Mesodermal cell (in vitro differentiated cells): ENCODE results near the gene EHBP1.
A peak's percentile ranks its signal among the peaks of the same experiment; 100 is the strongest.
"Not testable (repeated sequence)": the region's sequence is repeated elsewhere in the genome, so short reads cannot be mapped to it uniquely, and the experiment has no call there.

Source experiments
- H3K27ac ChIP-seq: 2 replicates; pipeline ENCODE4 v1.7.0; 2013; ENCODE audit warnings: mild to moderate bottlenecking, low read depth, low read length, moderate library complexity; ENCODE audit not compliant: severe bottlenecking
- H3K36me3 ChIP-seq: 2 replicates; pipeline ENCODE4 v1.7.1; 2013; ENCODE audit warnings: mild to moderate bottlenecking, low read length, moderate library complexity; ENCODE audit not compliant: control insufficient read depth, insufficient read depth
- H3K4me1 ChIP-seq: one replicate; pipeline ENCODE4 v1.7.1; 2013; ENCODE audit warnings: mild to moderate bottlenecking, low read length; ENCODE audit not compliant: insufficient read depth, control insufficient read depth, poor library complexity, severe bottlenecking
- H3K4me3 ChIP-seq: 2 replicates; pipeline ENCODE4 v1.7.0; 2013; ENCODE audit warnings: low read length, control low read depth, mild to moderate bottlenecking; ENCODE audit not compliant: insufficient read depth, poor library complexity, severe bottlenecking; ENCODE audit errors: extremely low read depth
- H3K9me3 ChIP-seq: 2 replicates; pipeline ENCODE4 v1.7.1; 2013; ENCODE audit warnings: mild to moderate bottlenecking, low read length, moderate library complexity; ENCODE audit not compliant: control insufficient read depth
- WGBS, 2 experiments: methylation state at CpG; one replicate each; pipeline ENCODE4 v1.1.5; 2013; ENCODE audit warnings: missing lambda C conversion rate in 2 of 2; ENCODE audit not compliant: insufficient coverage in 2 of 2; 5-methylcytosine and 5-hydroxymethylcytosine counted together

Gene EHBP1

GRCh38 chr2:62704654-62705006 lies 883 bp upstream of the EHBP1 start:
- Histone ChIP-seq H3K9me3 (no peaks in the 10 kb centered on the region), H3K4me1 (peaks cover 2% of the 10 kb centered on the region), H3K36me3 (peaks cover 15% of the 10 kb centered on the region), H3K4me3 (peak overlapping the region; percentile 54), H3K27ac (peak overlapping the region; percentile 31)
- WGBS, 2 experiments, result 14% methylated on average over 2 of the region's 2 CpGs; no CpG with 5 or more reads in 1 of the 2 experiments

- H3K9me3 ChIP-seq, result no peaks in the 10 kb centered on the region
- peak overlapping the region; percentile 58 for H3K4me3 ChIP-seq
- peaks cover 2% of the 10 kb centered on the region for H3K4me1 ChIP-seq
- peaks cover 23% of the 10 kb centered on the region for H3K36me3 ChIP-seq
- 0% methylated on average over 21 to 32 of the region's 57 CpGs for WGBS, 2 experiments
- peak overlapping the region; percentile 24 for H3K27ac ChIP-seq
These were observed 577 bp downstream of the EHBP1 start for GRCh38 chr2:62705859-62706720.

GRCh38 chr2:62706721-62707521 lies 1.4 kb downstream of the EHBP1 start:
- Histone ChIP-seq H3K4me1 (peaks cover 2% of the 10 kb centered on the region), H3K9me3 (no peaks in the 10 kb centered on the region), H3K4me3 (peak overlapping the region; percentile 58), H3K27ac (no peak overlapping the region), H3K36me3 (peaks cover 29% of the 10 kb centered on the region)
- 81 to 84% methylated on average over 4 to 5 of the region's 7 CpGs for WGBS, 2 experiments

DNA sequence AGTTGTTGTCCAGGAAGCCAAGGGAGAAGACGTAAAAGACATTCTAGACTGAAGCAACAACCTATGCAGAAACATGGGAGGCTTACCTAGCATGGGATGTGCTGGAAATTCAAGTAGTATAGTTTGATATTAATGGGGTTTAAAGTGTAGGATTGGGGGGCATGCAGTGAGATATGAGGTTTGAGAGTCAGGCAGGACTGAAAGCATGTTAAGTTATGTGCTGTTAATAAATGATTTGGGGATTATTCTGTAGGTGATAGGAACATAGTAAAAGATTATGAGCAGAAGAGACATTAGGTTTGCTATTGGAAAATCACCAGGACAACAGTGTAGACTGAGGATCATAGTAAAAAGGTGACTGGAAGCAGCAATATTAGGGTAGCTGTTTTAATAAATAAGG lies 3.2 kb downstream of the EHBP1 start:
- 100% methylated on average over 1 of the region's 1 CpG for WGBS, 2 experiments
- H3K4me3 ChIP-seq, result no peak overlapping the region
- peaks cover 2% of the 10 kb centered on the region for H3K4me1 ChIP-seq
- H3K9me3 ChIP-seq, result no peaks in the 10 kb centered on the region
- H3K27ac ChIP-seq, result no peak overlapping the region
- H3K36me3 ChIP-seq, result peaks cover 31% of the 10 kb centered on the region

DNA sequence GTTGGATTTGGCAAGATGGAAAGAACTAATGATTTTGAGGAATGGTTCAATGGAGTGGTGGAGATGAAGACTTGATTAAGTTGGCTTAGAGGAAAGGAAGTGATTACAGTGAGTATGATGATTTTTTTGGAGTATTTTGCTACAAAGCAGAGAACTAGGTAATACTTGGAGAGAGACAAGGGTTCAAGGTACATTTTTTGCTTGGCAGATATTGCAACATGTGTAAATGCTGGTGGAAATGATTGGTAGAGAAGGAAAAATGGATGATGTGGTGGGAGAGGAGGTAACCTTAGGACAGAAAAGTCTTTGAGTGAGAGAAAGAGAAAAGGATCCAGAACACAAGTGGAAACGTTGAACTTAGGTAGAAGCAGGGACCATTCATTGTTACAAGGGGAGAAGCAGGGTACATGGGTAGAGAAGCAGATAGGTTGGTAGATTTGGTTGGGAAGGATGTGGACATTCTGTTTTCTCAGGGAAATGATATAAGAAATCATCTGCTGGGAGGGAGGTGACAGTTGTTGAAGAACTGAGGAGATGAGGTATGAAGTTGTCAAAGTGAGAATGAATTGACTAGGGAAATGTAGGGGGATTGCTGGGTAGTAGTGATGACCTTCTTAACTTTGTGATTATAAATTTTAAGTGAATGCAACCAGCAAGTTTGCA lies 6.5 kb downstream of the EHBP1 start:
- H3K4me3 ChIP-seq, result no peak overlapping the region
- WGBS, 2 experiments, result 100% methylated on average over 1 of the region's 1 CpG
- H3K4me1 ChIP-seq, result peaks cover 2% of the 10 kb centered on the region
- H3K9me3 ChIP-seq, result no peaks in the 10 kb centered on the region
- H3K36me3 ChIP-seq, result peaks cover 31% of the 10 kb centered on the region
- H3K27ac ChIP-seq, result no peak overlapping the region

- not testable (repeated sequence) for H3K4me3 ChIP-seq, H3K4me1 ChIP-seq, H3K27ac ChIP-seq, H3K9me3 ChIP-seq
- H3K36me3 ChIP-seq, result peaks cover 30% of the 10 kb centered on the region
- 100% methylated on average over 1 to 2 of the region's 3 CpGs for WGBS, 2 experiments
These were observed 7.7 kb downstream of the EHBP1 start for GRCh38 chr2:62713196-62713595.

- Histone ChIP-seq H3K27ac (no peak overlapping the region), H3K4me3 (no peak overlapping the region), H3K9me3 (no peaks in the 10 kb centered on the region), H3K36me3 (peaks cover 24% of the 10 kb centered on the region), H3K4me1 (no peaks in the 10 kb centered on the region)
These were observed 8.3 kb downstream of the EHBP1 start for GRCh38 chr2:62713837-62714236.

DNA sequence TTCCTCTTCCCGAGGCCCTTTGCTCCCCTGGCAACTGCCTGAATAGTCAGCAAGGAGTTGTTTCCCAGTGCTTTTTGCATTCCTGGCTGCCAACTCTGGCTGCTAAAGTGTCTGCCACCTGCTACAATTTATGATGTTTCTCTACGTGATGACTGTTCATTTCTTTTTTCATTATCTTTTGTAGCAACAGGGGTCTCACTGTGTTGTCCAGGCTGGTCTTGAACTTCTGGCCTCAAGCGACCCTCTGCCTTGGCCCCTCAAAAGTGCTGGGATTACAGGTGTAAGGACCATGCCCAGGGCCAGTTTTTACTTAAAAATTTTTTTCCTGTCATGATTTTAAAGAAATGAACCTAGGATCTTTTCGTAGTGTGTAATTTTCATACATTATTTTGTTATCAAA lies 11.3 kb downstream of the EHBP1 start:
- Histone ChIP-seq H3K4me1 (no peaks in the 10 kb centered on the region), H3K4me3 (no peak overlapping the region), H3K36me3 (peaks cover 3% of the 10 kb centered on the region), H3K27ac (no peak overlapping the region), H3K9me3 (no peaks in the 10 kb centered on the region)
- 93 to 96% methylated on average over 2 to 3 of the region's 4 CpGs for WGBS, 2 experiments

DNA sequence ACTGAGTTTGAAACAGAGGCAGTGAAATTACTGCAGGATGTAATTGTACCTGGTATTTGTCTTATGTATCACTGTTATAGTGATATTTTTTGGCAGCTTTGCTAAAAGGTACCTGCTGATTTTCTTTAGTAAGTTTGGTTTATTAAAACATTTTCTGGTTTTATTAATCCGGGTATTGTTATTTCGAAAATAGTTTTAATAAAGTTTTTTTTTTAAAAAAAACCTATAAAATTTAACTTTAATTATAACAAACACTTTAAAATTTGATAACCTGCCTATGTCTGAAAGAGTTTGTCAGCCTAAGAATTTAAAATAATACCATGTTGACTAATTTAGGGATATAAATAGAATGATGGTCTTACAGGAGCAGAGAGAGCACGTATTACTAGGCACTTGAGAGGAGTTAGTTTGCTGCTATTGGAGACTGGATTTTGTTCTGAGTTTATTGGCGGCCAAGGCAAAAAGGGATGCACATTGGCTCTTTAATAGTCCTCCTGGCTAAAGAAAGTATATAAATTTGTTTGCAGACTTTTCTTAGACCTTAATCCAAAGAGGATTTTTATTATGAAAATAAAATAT lies 12.1 kb downstream of the EHBP1 start:
- Histone ChIP-seq H3K27ac (no peak overlapping the region), H3K9me3 (no peaks in the 10 kb centered on the region)
- WGBS, 2 experiments, result 100% methylated on average over 1 to 2 of the region's 4 CpGs

DNA sequence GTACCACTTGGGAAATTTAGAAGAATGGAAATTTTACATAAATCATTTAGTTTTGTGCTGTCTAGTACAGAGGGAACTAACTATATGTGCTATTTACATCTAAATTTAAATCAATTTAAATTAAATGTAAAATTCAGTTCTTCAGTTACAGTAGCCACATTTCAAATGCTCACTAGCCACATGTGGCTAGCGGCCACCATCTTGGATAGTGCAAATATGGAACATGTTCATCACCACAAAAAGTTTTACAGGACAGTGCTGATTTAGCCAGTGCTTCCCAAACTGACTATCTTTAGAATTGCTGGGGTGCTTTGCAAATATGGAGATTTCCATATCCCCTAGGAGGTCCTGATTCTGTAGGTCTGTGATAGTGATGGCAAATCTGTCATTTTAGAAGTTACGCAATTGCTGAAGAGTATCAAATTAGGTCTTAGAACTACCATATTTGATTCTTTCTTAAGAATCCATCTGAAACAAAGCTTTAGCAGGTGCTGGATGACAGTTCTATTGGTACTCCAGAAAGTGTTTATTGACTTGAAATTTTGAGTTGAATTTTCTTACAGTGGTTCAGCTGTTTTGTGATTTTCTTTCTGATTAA lies 12.8 kb downstream of the EHBP1 start:
- Histone ChIP-seq H3K9me3 (no peaks in the 10 kb centered on the region), H3K4me1 (no peaks in the 10 kb centered on the region), H3K36me3 (no peaks in the 10 kb centered on the region), H3K27ac (no peak overlapping the region), H3K4me3 (no peak overlapping the region)
- WGBS, 2 experiments, result 100% methylated on average over 1 of the region's 2 CpGs; no CpG with 5 or more reads in 1 of the 2 experiments

More for the DNA sequence above, 12.1 kb downstream of the EHBP1 start:
- no peaks in the 10 kb centered on the region for H3K36me3 ChIP-seq
- no peak overlapping the region for H3K4me3 ChIP-seq
- no peaks in the 10 kb centered on the region for H3K4me1 ChIP-seq
